ENCODE results near the gene NFIA.
A peak's percentile ranks its signal among the peaks of the same experiment; 100 is the strongest.

Gene NFIA

DNA sequence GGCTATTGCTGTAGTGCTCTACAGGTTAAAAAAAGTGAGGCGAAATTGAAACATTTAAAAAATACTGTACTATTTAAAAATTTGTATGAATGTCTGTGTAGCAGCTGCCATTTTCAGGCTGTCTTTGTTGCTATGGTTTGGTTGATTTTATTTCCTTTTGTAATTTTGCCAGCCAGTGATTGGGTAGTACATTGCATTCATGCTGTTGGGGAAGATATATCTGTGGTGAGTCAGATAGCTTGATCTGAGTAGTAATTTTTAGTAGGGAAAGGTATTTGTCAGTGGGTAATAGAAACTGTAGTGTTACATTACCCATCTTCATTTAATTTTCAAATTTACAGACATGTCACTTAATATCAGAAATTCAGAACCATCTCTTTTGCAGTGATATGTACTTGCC is 15.0 kb downstream of the NFIA start:
- Histone ChIP-seq H3K27ac (ENCODE audit: extremely low read depth, low read depth, low read length) (no peak overlapping the region), H3K36me3 (ENCODE audit: control insufficient read depth in 2 of 2, insufficient read depth in 1 of 2, low read length in 2 of 2) (no peaks in the 10 kb centered on the region; a peak in 1 of 3 replicates), H3K4me1 (ENCODE audit: control insufficient read depth, insufficient read depth, low read length) (peaks cover 29% of the 10 kb centered on the region), H3K4me3 (ENCODE audit: low read depth, low read length) (no peak overlapping the region), H3K9me3 (ENCODE audit: control insufficient read depth, insufficient read depth, low read depth, low read length) (no peaks in the 10 kb centered on the region)
- TF ChIP-seq SP3 (tag by site-specific recombination; IDR thresholded peaks at IDR 0.05) (no peak), OSR2 (tag by site-specific recombination; IDR thresholded peaks at IDR 0.05) (no peak), WT1 (tag by site-specific recombination; IDR thresholded peaks at IDR 0.05) (no peak), ZNF354C (tag by site-specific recombination; IDR thresholded peaks at IDR 0.05; ENCODE audit: borderline replicate concordance, low read depth) (no peak), ZNF600 (tag by site-specific recombination; IDR thresholded peaks at IDR 0.05) (no peak), ZNF555 (tag by site-specific recombination; conservative IDR thresholded peaks at IDR 0.05) (no peak), BCL11A (tag by site-specific recombination; IDR thresholded peaks at IDR 0.05; ENCODE audit: low read depth) (no peak), FEZF1 (tag by site-specific recombination; IDR thresholded peaks at IDR 0.05) (no peak), ZNF10 (tag by site-specific recombination; IDR thresholded peaks at IDR 0.05) (no peak)
- TF ChIP-seq, protein P1, sequence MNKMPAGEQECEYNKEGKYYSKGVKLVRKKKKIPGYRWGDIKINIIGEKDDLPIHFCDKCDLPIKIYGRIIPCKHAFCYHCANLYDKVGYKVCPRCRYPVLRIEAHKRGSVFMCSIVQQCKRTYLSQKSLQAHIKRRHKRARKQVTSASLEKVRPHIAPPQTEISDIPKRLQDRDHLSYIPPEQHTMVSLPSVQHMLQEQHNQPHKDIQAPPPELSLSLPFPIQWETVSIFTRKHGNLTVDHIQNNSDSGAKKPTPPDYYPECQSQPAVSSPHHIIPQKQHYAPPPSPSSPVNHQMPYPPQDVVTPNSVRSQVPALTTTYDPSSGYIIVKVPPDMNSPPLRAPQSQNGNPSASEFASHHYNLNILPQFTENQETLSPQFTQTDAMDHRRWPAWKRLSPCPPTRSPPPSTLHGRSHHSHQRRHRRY (tag by site-specific recombination; IDR thresholded peaks at IDR 0.05): no peak
- ChIA-PET CTCF (no interaction called here), POLR2A (interaction anchor here (2.0 kb wide), 1 partner anchor 15 kb away, joined by 6 read pairs; the partner anchor contains the start of gene NFIA)

DNA sequence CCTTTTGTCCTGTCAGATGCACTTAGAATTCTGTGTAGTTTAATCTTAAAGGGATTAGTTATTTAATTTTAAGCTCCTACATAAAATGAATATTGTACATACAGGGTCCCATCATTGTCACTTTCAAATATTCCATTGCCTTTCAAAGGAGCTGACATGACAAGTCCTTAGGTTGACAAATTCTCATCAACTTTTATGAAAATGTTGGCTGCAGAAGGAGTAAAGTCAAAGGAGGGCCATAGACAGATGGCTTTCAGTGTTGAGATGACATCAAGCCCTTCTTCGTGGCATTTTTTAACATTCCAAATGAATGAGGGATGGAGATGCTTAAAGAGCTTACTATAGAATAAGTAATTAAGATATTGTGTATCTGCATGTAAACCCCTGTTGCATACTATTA is 15.4 kb downstream of the NFIA start:
- Histone ChIP-seq H3K4me3 (ENCODE audit: low read depth, low read length) (no peak overlapping the region), H3K9me3 (ENCODE audit: control insufficient read depth, insufficient read depth, low read depth, low read length) (no peaks in the 10 kb centered on the region), H3K36me3 (ENCODE audit: control insufficient read depth in 2 of 2, insufficient read depth in 1 of 2, low read length in 2 of 2) (no peaks in the 10 kb centered on the region; a peak in 1 of 3 replicates), H3K4me1 (ENCODE audit: control insufficient read depth, insufficient read depth, low read length) (peaks cover 28% of the 10 kb centered on the region), H3K27ac (ENCODE audit: extremely low read depth, low read depth, low read length) (no peak overlapping the region)
- TF ChIP-seq RBAK (tag by site-specific recombination; IDR thresholded peaks at IDR 0.05) (no peak), ZEB2 (tag by site-specific recombination; IDR thresholded peaks at IDR 0.05) (0 out of 2 replicates have a peak, but pooled peaks have one; percentile 16)
- CTCF ChIA-PET: interaction anchor here (0.5 to 1.6 kb wide), 3 partner anchors 12 to 100 kb away, joined by 5 to 8 read pairs (median 6); no protein-coding TSS in a partner anchor
- POLR2A ChIA-PET: interaction anchor here (2.0 kb wide), 1 partner anchor 15 kb away, joined by 6 read pairs; the partner anchor contains the start of gene NFIA

DNA sequence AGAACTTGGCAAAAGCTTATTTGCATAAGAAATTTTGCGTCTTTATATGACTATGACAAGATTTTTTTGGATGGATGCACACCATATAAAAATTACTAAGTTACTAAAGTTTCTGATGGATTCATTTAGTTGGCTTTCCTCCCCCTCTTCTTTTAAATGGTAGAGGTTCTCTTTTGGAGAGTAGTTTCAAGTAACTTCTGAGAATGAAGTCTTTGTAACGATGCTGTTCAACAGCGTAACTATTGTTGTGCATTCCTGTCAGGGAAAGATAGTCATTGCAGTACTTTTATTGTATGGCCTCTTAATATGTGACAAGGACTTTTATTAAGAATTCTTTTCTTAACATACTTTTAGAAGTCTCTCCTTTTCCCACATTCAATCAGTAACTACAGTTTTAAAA is 16.0 kb downstream of the NFIA start:
- no peaks in the 10 kb centered on the region for H3K9me3 ChIP-seq (ENCODE audit: control insufficient read depth, insufficient read depth, low read depth, low read length)
- no peak overlapping the region for H3K27ac ChIP-seq (ENCODE audit: extremely low read depth, low read depth, low read length)
- ChIA-PET POLR2A (interaction anchor here (2.0 kb wide), 1 partner anchor 16 kb away, joined by 6 read pairs; the partner anchor contains the start of gene NFIA), CTCF (interaction anchor here (0.5 to 1.6 kb wide), 4 partner anchors 12 to 100 kb away, joined by 3 to 8 read pairs (median 6); no protein-coding TSS in a partner anchor)
- no peak for TF ChIP-seq ZFHX2 (tag by site-specific recombination; conservative IDR thresholded peaks at IDR 0.05)
- TF ChIP-seq, protein P2, sequence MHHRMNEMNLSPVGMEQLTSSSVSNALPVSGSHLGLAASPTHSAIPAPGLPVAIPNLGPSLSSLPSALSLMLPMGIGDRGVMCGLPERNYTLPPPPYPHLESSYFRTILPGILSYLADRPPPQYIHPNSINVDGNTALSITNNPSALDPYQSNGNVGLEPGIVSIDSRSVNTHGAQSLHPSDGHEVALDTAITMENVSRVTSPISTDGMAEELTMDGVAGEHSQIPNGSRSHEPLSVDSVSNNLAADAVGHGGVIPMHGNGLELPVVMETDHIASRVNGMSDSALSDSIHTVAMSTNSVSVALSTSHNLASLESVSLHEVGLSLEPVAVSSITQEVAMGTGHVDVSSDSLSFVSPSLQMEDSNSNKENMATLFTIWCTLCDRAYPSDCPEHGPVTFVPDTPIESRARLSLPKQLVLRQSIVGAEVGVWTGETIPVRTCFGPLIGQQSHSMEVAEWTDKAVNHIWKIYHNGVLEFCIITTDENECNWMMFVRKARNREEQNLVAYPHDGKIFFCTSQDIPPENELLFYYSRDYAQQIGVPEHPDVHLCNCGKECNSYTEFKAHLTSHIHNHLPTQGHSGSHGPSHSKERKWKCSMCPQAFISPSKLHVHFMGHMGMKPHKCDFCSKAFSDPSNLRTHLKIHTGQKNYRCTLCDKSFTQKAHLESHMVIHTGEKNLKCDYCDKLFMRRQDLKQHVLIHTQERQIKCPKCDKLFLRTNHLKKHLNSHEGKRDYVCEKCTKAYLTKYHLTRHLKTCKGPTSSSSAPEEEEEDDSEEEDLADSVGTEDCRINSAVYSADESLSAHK (tag by site-specific recombination; IDR thresholded peaks at IDR 0.05): peak; percentile 31; the same call in 1 of the 2 replicates
- H3K36me3 ChIP-seq (ENCODE audit: control insufficient read depth in 2 of 2, insufficient read depth in 1 of 2, low read length in 2 of 2): no peaks in the 10 kb centered on the region; a peak in 1 of 3 replicates
- peaks cover 32% of the 10 kb centered on the region for H3K4me1 ChIP-seq (ENCODE audit: control insufficient read depth, insufficient read depth, low read length)
- no peak overlapping the region for H3K4me3 ChIP-seq (ENCODE audit: low read depth, low read length)

DNA sequence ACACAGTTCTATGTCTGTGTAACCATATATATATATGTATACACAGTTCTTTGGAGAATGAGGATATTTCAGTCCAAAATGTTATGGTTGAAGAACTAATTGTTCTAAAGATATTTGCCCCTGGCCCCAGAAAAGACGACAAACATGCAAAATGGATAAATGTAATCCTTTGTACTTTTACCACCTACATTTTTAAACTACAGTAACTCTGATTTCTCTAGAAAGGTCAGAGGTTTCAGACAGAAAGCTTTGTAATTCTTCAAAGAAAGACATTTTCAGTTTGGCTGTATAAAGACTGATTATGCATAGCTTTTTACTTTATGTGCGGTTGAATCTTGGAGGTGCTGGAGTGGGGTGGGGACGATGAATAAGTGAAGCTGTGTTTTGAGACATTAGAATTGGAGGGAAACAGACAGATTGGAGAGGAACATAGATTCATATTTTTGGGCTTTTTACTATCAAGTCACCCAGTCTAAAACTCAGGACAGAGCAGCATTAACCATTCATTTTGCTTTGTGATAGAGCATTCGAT is 16.6 kb downstream of the NFIA start:
- no peak overlapping the region for H3K27ac ChIP-seq (ENCODE audit: extremely low read depth, low read depth, low read length)
- CTCF ChIA-PET: interaction anchor here (1.4 to 1.6 kb wide), 2 partner anchors 13 to 50 kb away, joined by 6 to 8 read pairs; no protein-coding TSS in a partner anchor
- POLR2A ChIA-PET: no interaction called here
- H3K4me3 ChIP-seq (ENCODE audit: low read depth, low read length): no peak overlapping the region
- no peaks in the 10 kb centered on the region for H3K9me3 ChIP-seq (ENCODE audit: control insufficient read depth, insufficient read depth, low read depth, low read length)
- peaks cover 27% of the 10 kb centered on the region for H3K4me1 ChIP-seq (ENCODE audit: control insufficient read depth, insufficient read depth, low read length)
- H3K36me3 ChIP-seq (ENCODE audit: control insufficient read depth in 2 of 2, insufficient read depth in 1 of 2, low read length in 2 of 2): no peaks in the 10 kb centered on the region; a peak in 1 of 3 replicates
- no peak for TF ChIP-seq ZNF133 (tag by site-specific recombination; IDR thresholded peaks at IDR 0.05)
- TF ChIP-seq ZNF274 (IDR thresholded peaks at IDR 0.05; ENCODE audit: low read length): no peak
- no peak for TF ChIP-seq ZNF274 (tag by site-specific recombination; IDR thresholded peaks at IDR 0.05; ENCODE audit: borderline replicate concordance)
- TF ChIP-seq ZNF510 (tag by site-specific recombination; IDR thresholded peaks at IDR 0.05; ENCODE audit: insufficient replicate concordance): no peak
- no peak for TF ChIP-seq ZFP41 (tag by site-specific recombination; IDR thresholded peaks at IDR 0.05; ENCODE audit: borderline replicate concordance)
- TF ChIP-seq, protein P3, sequence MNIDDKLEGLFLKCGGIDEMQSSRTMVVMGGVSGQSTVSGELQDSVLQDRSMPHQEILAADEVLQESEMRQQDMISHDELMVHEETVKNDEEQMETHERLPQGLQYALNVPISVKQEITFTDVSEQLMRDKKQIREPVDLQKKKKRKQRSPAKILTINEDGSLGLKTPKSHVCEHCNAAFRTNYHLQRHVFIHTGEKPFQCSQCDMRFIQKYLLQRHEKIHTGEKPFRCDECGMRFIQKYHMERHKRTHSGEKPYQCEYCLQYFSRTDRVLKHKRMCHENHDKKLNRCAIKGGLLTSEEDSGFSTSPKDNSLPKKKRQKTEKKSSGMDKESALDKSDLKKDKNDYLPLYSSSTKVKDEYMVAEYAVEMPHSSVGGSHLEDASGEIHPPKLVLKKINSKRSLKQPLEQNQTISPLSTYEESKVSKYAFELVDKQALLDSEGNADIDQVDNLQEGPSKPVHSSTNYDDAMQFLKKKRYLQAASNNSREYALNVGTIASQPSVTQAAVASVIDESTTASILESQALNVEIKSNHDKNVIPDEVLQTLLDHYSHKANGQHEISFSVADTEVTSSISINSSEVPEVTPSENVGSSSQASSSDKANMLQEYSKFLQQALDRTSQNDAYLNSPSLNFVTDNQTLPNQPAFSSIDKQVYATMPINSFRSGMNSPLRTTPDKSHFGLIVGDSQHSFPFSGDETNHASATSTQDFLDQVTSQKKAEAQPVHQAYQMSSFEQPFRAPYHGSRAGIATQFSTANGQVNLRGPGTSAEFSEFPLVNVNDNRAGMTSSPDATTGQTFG (tag by site-specific recombination; IDR thresholded peaks at IDR 0.05; ENCODE audit: borderline replicate concordance): no peak
- TF ChIP-seq ZNF747 (tag by site-specific recombination; IDR thresholded peaks at IDR 0.05): no peak

Measured in HEK293 (cell line).